ENCODE data around the gene MSL3.

Gene MSL3

DNA sequence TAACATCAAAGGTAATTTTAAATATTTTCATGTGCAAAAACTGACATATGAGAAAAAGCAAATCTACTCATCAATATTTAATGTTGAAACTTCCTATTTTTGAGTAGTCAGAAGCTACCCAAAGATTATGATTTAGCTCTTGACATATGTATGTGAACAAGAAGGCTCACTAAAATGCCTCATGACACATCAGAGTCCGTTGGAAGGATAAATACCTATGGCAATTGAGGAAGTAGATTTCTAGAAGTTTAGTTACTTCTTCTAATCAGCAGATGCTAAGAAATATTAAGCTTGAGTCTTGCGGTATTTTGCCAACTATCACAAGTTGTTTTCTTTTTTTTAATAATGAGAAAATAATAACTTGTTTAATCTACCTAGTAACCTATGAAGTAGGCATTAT, 55.3 kb downstream of the MSL3 start:
- in situ Hi-C loops (cut with MboI; ENCODE audit: low sequenced_read_pairs) = no loop called here
